OCI-LY1 (cell line): ENCODE measurements around the gene DDX49.

Experiments used
- H2AFZ ChIP-seq: fragments of 200-600 bp; sonication (generic), shearing (Covaris generic); 2 replicates; pipeline ENCODE4 v1.6.0; 2014; ENCODE audit warnings: antibody characterized with exemption, mild to moderate bottlenecking, low read length
- H3F3A ChIP-seq: fragments of 200-600 bp; sonication (generic), shearing (Covaris generic); 2 replicates; pipeline ENCODE4 v1.6.0; 2014; ENCODE audit warnings: mild to moderate bottlenecking, antibody characterized with exemption, low read length, moderate library complexity; ENCODE audit not compliant: insufficient read depth
- H3K27ac ChIP-seq: fragments of 200-600 bp; sonication (generic); 2 replicates; pipeline ENCODE4 v1.5.1; 2014; ENCODE audit warnings: low read length, mixed run types, mild to moderate bottlenecking, low read depth; ENCODE audit not compliant: poor library complexity, severe bottlenecking
- H3K27me3 ChIP-seq: fragments of 200-600 bp; sonication (generic); 2 replicates; pipeline ENCODE4 v1.6.0; 2014; ENCODE audit warnings: antibody characterized with exemption, mild to moderate bottlenecking, low read length, moderate library complexity; ENCODE audit not compliant: insufficient read depth
- H3K36me3 ChIP-seq: fragments of 200-600 bp; sonication (generic); 2 replicates; pipeline ENCODE4 v1.6.1; 2014; ENCODE audit warnings: mild to moderate bottlenecking, antibody characterized with exemption, low read length, moderate library complexity, mixed read lengths; ENCODE audit not compliant: insufficient read depth
- H3K4me1 ChIP-seq: fragments of 200-600 bp; sonication (generic); 2 replicates; pipeline ENCODE4 v1.5.1; 2014; ENCODE audit warnings: mild to moderate bottlenecking, low read length, moderate library complexity; ENCODE audit not compliant: insufficient read depth, severe bottlenecking
- H3K4me2 ChIP-seq: fragments of 200-600 bp; sonication (generic), shearing (Covaris generic); 2 replicates; pipeline ENCODE4 v1.6.1; 2014; ENCODE audit warnings: low read length
- H3K4me3 ChIP-seq: fragments of 200-600 bp; sonication (generic); 2 replicates; pipeline ENCODE4 v1.5.1; 2014; ENCODE audit warnings: low read length, low read depth, mild to moderate bottlenecking, mixed read lengths; ENCODE audit not compliant: poor library complexity, severe bottlenecking
- H3K79me2 ChIP-seq: fragments of 200-600 bp; shearing (Covaris generic); 2 replicates; pipeline ENCODE4 v1.6.1; 2016; ENCODE audit warnings: mixed run types, low read length, mixed read lengths; ENCODE audit not compliant: insufficient read depth
- H3K9ac ChIP-seq: fragments of 200-600 bp; sonication (generic), shearing (Covaris generic); 2 replicates; pipeline ENCODE4 v1.6.1; 2014; ENCODE audit warnings: mild to moderate bottlenecking, low read length, mixed read lengths
- H3K9me2 ChIP-seq: fragments of 200-600 bp; sonication (generic), shearing (Covaris generic); 2 replicates; pipeline ENCODE4 v1.6.1; 2014; ENCODE audit warnings: low read depth, mild to moderate bottlenecking, low read length, mixed read lengths
- H3K9me3 ChIP-seq: fragments of 200-600 bp; shearing (Covaris generic); 2 replicates; pipeline ENCODE4 v1.6.1; 2014; ENCODE audit warnings: low read length, mixed read lengths
- H4K20me1 ChIP-seq: fragments of 200-600 bp; sonication (generic), shearing (Covaris generic); 2 replicates; pipeline ENCODE4 v1.6.0; 2016; ENCODE audit warnings: mild to moderate bottlenecking, low read length; ENCODE audit not compliant: insufficient read depth
- EZH2 ChIP-seq: fragments of 200-600 bp; sonication (generic), shearing (Covaris generic); IDR thresholded peaks from 2 replicates; pipeline ENCODE4 v1.8.0; 2017; ENCODE audit warnings: borderline replicate concordance, mixed run types, mild to moderate bottlenecking, antibody characterized with exemption, low read length, moderate library complexity, mixed read lengths
- TF ChIP-seq, protein P1 (sequence below): fragments of 200-600 bp; sonication (generic), shearing (Covaris generic); IDR thresholded peaks from 2 replicates; pipeline ENCODE4 v1.5.1; 2017; ENCODE audit warnings: mild to moderate bottlenecking, antibody characterized with exemption, low read length, moderate library complexity, mixed read lengths

Gene DDX49

DNA sequence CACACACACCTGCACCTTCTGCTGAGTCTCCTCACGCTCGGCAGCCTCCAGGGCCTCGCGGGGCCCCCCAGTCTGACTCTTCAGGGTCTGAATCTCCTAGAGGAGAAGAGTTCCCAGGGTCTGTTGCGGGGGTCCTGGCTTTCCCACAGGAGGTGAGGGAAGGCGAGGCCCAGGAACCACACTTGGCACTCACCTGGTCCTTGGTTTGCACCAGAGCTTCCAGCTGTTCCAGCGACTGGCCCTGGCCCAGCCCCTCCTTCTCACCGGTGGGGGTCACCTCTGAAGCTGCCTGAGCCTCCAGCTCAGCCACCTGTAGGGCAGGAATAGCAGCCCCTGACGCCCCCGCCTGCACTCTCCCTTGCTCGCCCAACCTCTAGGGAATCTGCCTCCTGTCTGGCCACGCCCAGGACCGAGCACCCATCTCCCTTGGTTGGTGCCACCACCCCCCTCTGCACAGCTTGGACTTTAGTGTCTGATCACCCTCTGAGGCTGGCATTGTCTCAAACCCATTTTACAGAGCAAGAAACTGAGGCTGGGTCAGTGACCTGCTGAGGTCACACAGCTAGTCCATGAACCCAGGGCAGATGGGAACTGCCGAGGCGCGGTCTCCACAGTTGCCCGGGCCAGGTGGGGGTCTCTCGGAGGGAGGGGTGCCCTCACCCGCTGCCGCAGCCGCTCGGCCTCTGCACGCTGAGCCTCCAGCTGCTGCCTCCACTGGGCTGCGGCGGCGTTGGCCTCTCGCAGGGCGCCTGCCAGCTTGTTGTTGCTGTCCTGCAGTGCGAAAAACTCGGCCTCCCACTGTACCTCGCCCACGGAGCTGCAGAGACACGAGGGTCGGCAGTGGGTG is 12.0 kb downstream of the DDX49 start:
- Histone ChIP-seq H2AFZ (no peak overlapping the region), H3K4me3 (no peak overlapping the region), H3K27me3 (no peaks in the 10 kb centered on the region), H3K79me2 (no peaks in the 10 kb centered on the region), H3K27ac (no peak overlapping the region), H3K9me3 (no peaks in the 10 kb centered on the region), H3K4me1 (no peaks in the 10 kb centered on the region), H3K9me2 (no peaks in the 10 kb centered on the region), H3K9ac (no peak overlapping the region), H4K20me1 (no peaks in the 10 kb centered on the region), H3K4me2 (no peak overlapping the region), H3F3A (no peaks in the 10 kb centered on the region; the same call in 1 of the 2 replicates), H3K36me3 (peaks cover 19% of the 10 kb centered on the region)
- TF ChIP-seq, protein P1, sequence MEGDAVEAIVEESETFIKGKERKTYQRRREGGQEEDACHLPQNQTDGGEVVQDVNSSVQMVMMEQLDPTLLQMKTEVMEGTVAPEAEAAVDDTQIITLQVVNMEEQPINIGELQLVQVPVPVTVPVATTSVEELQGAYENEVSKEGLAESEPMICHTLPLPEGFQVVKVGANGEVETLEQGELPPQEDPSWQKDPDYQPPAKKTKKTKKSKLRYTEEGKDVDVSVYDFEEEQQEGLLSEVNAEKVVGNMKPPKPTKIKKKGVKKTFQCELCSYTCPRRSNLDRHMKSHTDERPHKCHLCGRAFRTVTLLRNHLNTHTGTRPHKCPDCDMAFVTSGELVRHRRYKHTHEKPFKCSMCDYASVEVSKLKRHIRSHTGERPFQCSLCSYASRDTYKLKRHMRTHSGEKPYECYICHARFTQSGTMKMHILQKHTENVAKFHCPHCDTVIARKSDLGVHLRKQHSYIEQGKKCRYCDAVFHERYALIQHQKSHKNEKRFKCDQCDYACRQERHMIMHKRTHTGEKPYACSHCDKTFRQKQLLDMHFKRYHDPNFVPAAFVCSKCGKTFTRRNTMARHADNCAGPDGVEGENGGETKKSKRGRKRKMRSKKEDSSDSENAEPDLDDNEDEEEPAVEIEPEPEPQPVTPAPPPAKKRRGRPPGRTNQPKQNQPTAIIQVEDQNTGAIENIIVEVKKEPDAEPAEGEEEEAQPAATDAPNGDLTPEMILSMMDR: no peak
- TF ChIP-seq EZH2: no peak

DNA sequence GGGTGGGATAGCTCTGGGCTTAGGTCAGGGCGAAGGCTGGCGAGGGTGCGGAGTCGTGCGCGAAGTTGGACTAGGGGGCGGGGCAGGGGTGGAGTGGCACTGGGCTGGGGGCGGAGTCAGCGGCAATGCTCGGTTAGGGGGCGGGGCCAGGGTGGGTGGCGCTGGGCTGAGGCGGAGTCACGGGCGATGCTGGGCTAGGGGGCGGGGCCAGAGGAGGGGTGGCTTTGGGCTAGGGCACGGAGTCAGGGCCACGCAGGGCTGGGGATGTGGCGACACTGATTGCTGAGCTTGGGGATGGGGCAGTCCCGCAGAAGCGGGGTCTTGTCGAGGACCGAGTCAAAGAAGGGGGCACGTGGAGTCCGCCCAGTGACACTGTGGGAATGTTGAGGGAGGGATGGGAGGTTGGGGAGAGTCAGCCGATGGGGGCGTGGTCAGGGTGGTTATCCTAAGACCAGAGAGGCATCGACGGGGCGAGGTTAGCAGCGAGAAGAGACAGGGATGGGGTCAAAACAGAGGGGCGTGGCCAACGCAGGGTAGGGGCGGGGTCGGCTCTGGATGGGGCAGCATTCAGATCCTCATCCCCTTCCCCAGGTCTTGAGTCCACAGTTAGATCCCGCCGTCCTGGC is 12.8 kb downstream of the DDX49 start:
- Histone ChIP-seq H3K27me3 (no peaks in the 10 kb centered on the region), H3K36me3 (peaks cover 13% of the 10 kb centered on the region), H2AFZ (no peak overlapping the region), H3K4me1 (no peaks in the 10 kb centered on the region), H4K20me1 (no peaks in the 10 kb centered on the region), H3K27ac (no peak overlapping the region), H3K4me3 (no peak overlapping the region), H3K9me3 (no peaks in the 10 kb centered on the region), H3K4me2 (peak overlapping the region; percentile 19; the same call in 1 of the 2 replicates), H3K9me2 (no peaks in the 10 kb centered on the region), H3K79me2 (no peaks in the 10 kb centered on the region), H3F3A (no peaks in the 10 kb centered on the region; the same call in 1 of the 2 replicates), H3K9ac (no peak overlapping the region)
- TF ChIP-seq, protein P1: no peak
- TF ChIP-seq EZH2: no peak

DNA sequence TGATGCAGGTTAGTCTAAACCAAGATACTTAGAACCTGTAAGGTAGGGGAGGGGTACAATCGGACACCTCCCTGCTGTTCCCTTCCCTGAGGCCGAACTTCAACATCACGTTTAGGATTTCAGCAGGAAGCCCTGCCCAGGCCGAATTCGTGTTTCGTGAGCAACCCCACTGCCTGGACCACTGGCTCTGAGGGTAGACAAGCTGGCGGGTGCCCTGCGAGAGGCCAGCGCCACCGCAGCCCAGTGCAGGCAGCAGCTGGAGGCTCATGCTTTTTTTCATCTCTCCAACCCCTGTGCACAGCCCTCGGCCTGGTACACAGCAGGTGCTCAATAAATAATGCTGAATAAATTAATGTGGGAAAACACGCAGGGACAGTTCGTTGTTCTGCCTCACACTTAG is 13.8 kb downstream of the DDX49 start:
- H3K9me2 ChIP-seq: no peaks in the 10 kb centered on the region
- no peak overlapping the region for H3K27ac ChIP-seq
- H3K9me3 ChIP-seq: no peaks in the 10 kb centered on the region
- H3K36me3 ChIP-seq: peaks cover 5% of the 10 kb centered on the region
- H3K4me2 ChIP-seq: no peak overlapping the region
- H3K4me1 ChIP-seq: no peaks in the 10 kb centered on the region
- no peaks in the 10 kb centered on the region; the same call in 1 of the 2 replicates for H3F3A ChIP-seq
- H3K4me3 ChIP-seq: no peak overlapping the region
- TF ChIP-seq, protein P1: no peak
- no peak for TF ChIP-seq EZH2
- H2AFZ ChIP-seq: no peak overlapping the region
- no peaks in the 10 kb centered on the region for H4K20me1 ChIP-seq
- no peak overlapping the region for H3K9ac ChIP-seq
- no peaks in the 10 kb centered on the region for H3K79me2 ChIP-seq
- H3K27me3 ChIP-seq: no peaks in the 10 kb centered on the region
